Measurements from ENCODE around the gene TMEM92.
"Not testable (repeated sequence)": the region's sequence is repeated elsewhere in the genome, so short reads cannot be mapped to it uniquely, and the experiment has no call there.

The TMEM92 gene

GRCh38 chr17:50276588-50277356, 2.5 kb downstream of the TMEM92 start:
- DNase-seq (ENCODE audit: low read depth), result no peak

DNA sequence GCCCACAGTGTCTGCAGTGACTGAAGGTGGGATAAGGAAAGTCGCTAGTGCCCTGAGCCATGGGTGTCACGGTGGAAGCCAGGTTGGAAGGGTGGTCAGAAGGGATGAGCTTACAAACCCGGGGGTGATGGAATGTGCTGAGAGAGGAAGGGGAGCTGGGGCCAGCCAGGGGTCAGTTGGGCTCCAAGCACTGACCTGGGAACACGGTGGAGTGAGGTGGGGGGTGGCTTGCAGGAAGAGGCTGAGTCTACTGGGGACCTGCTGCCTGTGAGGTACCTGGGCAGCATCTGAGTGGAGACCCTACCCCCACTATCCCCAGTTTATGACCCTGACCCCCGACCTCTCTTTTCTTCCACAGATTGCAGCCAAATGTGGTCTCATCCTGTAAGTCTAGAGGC, 3.1 kb downstream of the TMEM92 start:
- no peak for DNase-seq (ENCODE audit: low read depth)

GRCh38 chr17:50278526-50279180, 4.4 kb downstream of the TMEM92 start:
- no peak for DNase-seq (ENCODE audit: low read depth)

GRCh38 chr17:50279181-50279526, 4.9 kb downstream of the TMEM92 start:
- no peak for DNase-seq (ENCODE audit: low read depth)

DNA sequence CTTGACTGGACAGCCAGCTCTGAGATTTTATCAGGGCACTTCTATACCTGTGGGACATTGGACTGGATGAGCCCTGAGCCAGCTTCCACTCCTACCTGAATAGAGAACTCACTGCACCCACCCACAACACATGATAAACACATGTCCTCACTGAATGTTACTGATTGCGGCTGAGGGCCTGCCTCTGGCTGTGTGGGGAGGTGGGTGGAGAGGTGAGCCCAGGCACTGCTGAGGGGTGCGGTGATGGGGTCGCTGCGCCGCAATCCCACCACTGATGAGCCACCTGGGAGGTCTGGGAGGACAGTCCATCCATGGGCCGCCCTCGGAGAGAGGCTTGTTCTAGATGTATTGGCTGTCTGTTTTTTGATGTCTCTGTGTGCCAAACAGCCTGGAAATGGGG, 5.4 kb downstream of the TMEM92 start:
- DNase-seq (ENCODE audit: low read depth), result no peak

DNA sequence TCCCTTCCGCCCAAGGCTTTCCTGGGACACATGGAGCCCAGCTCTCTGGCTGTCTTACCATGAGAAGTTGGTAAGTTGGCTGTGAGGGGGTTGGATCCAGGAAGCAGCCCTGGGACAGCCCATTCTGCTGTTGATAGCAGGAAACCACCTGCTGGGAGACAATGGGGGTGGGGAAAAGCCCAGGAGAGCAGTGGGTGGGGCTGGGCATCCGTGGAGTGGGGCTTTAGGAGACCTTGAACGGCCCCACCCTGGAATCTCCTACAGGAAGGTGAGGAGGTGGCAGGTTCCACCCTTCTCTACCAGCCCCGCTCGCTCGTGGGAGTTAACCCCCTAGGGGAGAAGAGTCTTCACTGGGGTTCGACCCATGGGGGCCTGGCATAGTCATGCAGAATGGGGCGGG, 5.8 kb downstream of the TMEM92 start:
- DNase-seq (ENCODE audit: low read depth), result no peak

- DNase-seq (ENCODE audit: low read depth), result no peak
These were observed 6.7 kb downstream of the TMEM92 start for GRCh38 chr17:50280801-50281441.

- DNase-seq (ENCODE audit: low read depth), result no peak
These were observed 7.6 kb downstream of the TMEM92 start for GRCh38 chr17:50281739-50282401.

DNA sequence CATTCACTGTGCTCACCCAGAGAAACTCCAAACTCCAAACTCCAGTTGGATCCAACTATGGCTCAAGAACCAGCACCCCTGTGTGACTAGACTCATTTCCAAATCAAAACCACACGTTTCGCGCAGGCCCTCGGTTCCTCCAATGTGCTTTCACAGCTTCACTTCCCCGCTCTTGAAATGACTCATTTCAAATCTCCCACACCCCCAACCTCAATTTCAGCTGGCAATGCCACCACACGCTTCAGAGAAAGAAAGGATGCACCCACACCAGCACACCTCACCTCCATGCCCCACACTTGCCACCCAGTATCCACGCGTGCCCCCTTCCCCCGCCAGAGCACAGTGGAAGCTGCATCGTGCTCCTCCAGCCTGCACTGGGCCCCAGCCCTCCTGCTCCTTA, 9.0 kb downstream of the TMEM92 start:
- DNase-seq (ENCODE audit: low read depth), result no peak

DNA sequence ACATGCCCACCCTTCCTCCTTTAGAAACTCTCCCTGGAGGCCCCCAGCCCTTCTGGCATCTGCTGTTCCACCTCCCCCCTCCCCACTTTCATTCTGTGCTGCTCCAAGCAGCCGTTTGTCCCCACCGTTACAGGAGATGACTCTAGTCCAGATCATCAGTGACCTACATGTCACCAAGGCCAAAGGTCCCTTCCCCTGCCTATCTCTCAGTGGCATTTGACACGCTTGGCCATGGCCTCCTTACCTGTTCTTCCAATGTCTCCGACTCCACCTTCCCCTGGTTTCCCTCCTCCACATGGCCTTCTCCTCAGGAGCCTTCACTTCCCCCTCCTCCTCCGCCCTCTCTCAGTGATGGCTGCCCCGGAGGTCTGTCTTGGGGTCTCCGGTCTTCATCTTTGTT, 9.4 kb downstream of the TMEM92 start:
- no peak for DNase-seq (ENCODE audit: low read depth)

- DNase-seq (ENCODE audit: low read depth), result no peak
These were observed 11.7 kb downstream of the TMEM92 start for GRCh38 chr17:50285941-50286340.

DNA sequence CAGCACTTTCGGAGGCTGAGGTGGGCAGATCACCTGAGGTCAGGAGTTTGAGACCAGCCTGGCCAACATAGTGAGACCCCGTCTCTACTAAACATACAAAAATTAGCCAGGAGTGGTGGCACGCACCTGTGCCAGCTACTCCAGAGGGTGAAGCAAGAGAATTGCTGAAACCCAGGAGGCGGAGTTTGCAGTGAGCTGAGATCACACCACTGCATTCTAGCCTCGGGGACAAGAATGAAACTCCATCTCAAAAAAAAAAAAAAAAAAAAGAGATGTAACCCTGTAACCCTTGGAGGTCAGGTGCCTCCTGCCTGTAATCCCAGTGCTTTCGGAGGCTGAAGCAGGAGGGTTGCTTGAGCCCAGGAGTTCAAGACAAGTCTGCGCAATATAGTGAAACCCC, 13.0 kb downstream of the TMEM92 start:
- DNase-seq (ENCODE audit: low read depth), result not testable (repeated sequence)

- DNase-seq (ENCODE audit: low read depth), result no peak
These were observed 14.0 kb downstream of the TMEM92 start for GRCh38 chr17:50288306-50288705.

DNA sequence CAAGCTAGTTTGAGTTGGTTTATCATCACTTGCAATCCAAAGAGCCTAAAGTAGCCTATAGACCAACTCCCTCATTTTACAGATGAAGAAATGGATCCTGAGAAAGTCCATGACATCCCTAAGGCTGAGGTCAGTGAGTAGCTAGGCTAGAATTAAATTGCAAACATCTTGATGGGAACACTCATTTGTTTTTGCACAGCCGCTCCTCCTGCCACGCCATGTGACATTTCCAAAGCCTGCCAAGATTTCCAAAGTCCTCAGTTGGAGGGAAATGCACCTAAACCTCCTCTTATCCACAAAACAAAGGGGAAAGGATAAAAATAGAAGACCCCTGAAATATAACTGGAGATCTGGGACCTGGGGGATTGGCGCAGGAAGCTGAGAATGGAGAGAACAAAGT, 15.0 kb downstream of the TMEM92 start:
- DNase-seq (ENCODE audit: low read depth), result no peak

DNA sequence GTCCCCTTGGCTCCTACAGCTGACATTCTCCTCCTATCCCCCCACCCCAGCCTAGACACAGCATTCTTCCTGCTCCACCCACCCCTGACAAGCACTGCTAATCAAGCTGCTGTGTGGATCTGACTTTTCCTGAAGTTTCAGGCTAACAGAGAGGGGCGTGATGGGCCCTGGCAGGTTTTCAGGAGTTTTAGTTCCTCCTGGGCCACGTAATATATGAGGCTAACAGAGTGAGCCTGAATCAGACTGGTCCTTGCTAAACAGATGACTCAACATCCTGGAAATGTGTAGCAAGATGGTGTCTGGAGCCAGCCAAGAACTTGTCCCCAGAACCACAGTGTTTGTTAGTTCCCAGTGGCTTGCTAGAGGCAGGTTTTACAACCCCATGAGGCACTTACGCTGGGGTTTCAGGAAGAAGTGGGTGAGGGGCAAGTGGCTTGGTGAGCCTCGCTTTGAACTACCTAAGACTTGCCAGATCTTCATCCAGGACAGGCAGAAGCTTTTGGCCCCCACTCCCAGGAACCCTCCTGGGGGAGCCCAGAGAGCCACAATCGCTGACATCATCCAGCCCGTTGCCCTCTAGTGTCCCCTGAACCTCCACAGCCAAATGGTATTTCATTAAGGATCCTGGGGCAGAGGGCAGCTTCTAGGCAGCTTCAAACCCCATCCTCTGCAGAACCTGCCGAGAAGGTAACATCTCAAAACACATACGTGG, 15.9 kb downstream of the TMEM92 start:
- DNase-seq (ENCODE audit: low read depth), result no peak

DNA sequence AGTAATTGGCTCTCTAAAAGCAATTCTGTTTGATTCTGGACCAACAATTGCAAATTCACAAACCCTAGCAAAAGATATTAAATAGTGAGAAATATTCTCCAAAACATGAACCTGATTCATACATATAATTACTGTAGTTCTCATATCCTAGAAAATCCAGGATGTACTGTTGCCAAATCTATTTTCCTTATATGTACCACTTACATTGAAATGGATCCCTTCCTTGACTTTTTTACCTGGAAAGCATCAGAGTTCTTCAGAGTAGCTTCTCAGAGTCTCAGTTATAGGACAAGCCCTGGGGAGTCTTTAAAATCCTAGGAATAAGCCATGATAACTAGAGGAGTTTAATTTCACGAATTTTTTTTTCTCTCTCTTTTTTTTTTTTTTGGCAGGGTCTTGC, 16.7 kb downstream of the TMEM92 start:
- DNase-seq (ENCODE audit: low read depth), result no peak

GRCh38 chr17:50292465-50292864, 18.2 kb downstream of the TMEM92 start:
- no peak for DNase-seq (ENCODE audit: low read depth)

GRCh38 chr17:50295021-50295420, 20.8 kb downstream of the TMEM92 start:
- DNase-seq (ENCODE audit: low read depth), result no peak

GRCh38 chr17:50297407-50297865, 23.2 kb downstream of the TMEM92 start:
- DNase-seq (ENCODE audit: low read depth), result peak; percentile 68

- no peak for DNase-seq (ENCODE audit: low read depth)
These were observed 23.8 kb downstream of the TMEM92 start for GRCh38 chr17:50298018-50298417.

- no peak for DNase-seq (ENCODE audit: low read depth)
These were observed 25.5 kb downstream of the TMEM92 start for GRCh38 chr17:50299776-50300175.

DNA sequence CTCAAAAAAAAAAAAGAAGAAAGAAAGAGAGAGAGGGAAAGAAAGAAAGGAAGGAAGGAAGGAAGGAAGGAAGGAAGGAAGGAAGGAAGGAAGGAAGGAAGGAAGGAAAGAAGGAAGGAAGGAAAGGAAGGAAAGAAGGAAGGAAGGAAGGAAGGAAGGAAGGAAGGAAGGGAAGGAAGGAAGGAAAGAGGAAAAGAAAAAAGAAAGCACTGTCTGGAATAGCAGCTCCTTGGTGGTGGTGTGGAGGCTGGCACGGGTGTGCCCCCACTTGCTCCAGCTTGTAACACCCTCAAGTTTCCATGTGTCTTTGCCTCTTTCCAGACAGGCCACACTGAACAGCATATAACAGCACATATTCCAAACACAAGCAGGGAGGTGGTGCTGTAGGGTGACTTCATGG, 26.6 kb downstream of the TMEM92 start:
- DNase-seq (ENCODE audit: low read depth), result not testable (repeated sequence)

All from activated gamma-delta T cell treated with anti-CD3 and anti-CD28 coated beads, Interleukin-2, amount 50 U/mL, for 16 hours (primary cell).